Measurements from ENCODE around the gene MRC2.

Gene MRC2

GRCh38 chr17:62727916-62728672, 100.6 kb downstream of the MRC2 start:
- DNase-seq, result no peak

- DNase-seq, result no peak
These were observed 104.7 kb downstream of the MRC2 start for GRCh38 chr17:62732125-62732524.

- no peak for DNase-seq
These were observed 107.7 kb downstream of the MRC2 start for GRCh38 chr17:62735044-62735651.

GRCh38 chr17:62737513-62737912, 110.0 kb downstream of the MRC2 start:
- DNase-seq, result no peak

- DNase-seq, result no peak
These were observed 110.8 kb downstream of the MRC2 start for GRCh38 chr17:62738281-62738680.

GRCh38 chr17:62739645-62740388, 112.3 kb downstream of the MRC2 start:
- no peak for DNase-seq

- no peak for DNase-seq
These were observed 113.8 kb downstream of the MRC2 start for GRCh38 chr17:62741290-62741689.
